Esophagus (tissue), 2 donors: ENCODE results near the gene UROS. TPM values are rescaled to one million over a fixed set of nuclear protein-coding genes. Genes with fewer than 3 reads are reported as not detected.

Experiments used
- H3K27ac ChIP-seq, 2 donors: one replicate each; pipeline ENCODE4 v1.5.1; 2013; ENCODE audit warnings: low read depth in 2 of 2, mild to moderate bottlenecking in 2 of 2, inconsistent platforms in 1 of 2, low read length in 1 of 2, moderate library complexity in 1 of 2
- H3K27me3 ChIP-seq, 2 donors: one replicate each; pipeline ENCODE4 v1.6.1; 2013; ENCODE audit warnings: low read length in 2 of 2, control low read depth in 1 of 2, mild to moderate bottlenecking in 1 of 2; ENCODE audit not compliant: insufficient read depth in 2 of 2, control insufficient read depth in 1 of 2
- H3K36me3 ChIP-seq, 2 donors: one replicate each; pipeline ENCODE4 v1.6.1; 2013; ENCODE audit warnings: low read length in 1 of 2; ENCODE audit not compliant: control insufficient read depth in 2 of 2, insufficient read depth in 2 of 2
- H3K4me1 ChIP-seq, 2 donors: one replicate each; pipeline ENCODE4 v1.6.1; 2013; ENCODE audit warnings: low read length in 1 of 2; ENCODE audit not compliant: control insufficient read depth in 2 of 2, insufficient read depth in 2 of 2
- H3K4me3 ChIP-seq, 2 donors: one replicate each; pipeline ENCODE4 v1.5.1; 2013; ENCODE audit warnings: low read length in 2 of 2, mild to moderate bottlenecking in 2 of 2, low read depth in 1 of 2, moderate library complexity in 1 of 2
- H3K9me3 ChIP-seq, 2 donors: one replicate each; pipeline ENCODE4 v1.6.1; 2013; ENCODE audit warnings: mild to moderate bottlenecking in 2 of 2, low read depth in 1 of 2, low read length in 1 of 2, moderate library complexity in 1 of 2; ENCODE audit not compliant: control insufficient read depth in 2 of 2, insufficient read depth in 1 of 2
- WGBS, 2 donors: extraction: QIAGEN DNeasy Blood & Tissue Kit; methylation state at CpG; one replicate each; pipeline ENCODE4 v1.1.7; 2013; 5-methylcytosine and 5-hydroxymethylcytosine counted together
- polyA plus RNA-seq, 2 donors: library from polyadenylated mRNA; stranded (reverse); fragments of 200-250 nt; gene quantifications; one replicate each; pipeline ENCODE4 v1.2.3, GENCODE V29; 2013
- donor health status: healthy with polysubstance abuse.
- donor health status: Bipolar disorder and iron deficiency.

The UROS gene
- polyA plus RNA-seq, 2 donors, result 16.8 to 23.6 TPM

DNA sequence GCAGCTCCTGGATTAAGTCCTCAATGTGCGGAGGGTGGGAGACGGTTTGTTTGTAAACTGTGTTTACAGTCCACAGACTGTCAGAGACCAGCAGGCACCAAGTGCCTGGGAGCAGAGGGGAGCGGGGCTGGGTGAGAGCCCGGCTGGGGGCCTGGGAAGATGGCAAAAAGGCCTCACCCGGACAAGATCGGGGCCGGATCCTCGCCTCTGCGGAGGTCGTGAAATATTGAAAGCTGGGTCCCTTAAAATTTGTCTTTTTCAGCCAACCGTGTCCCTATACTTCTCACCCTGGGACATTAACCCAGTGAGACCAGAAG, 50.2 kb downstream of the UROS start:
- 90 to 94% methylated on average over 11 of the region's 11 CpGs for WGBS, 2 donors

GRCh38 chr10:125772112-125772863, 50.8 kb downstream of the UROS start:
- Histone ChIP-seq H3K27ac (no peak overlapping the region), H3K4me1 (peaks cover 0 to 2% of the 10 kb centered on the region in 2 donors), H3K9me3 (no peaks in the 10 kb centered on the region), H3K4me3 (no peak overlapping the region), H3K27me3 (no peaks in the 10 kb centered on the region), H3K36me3 (no peaks in the 10 kb centered on the region)
- 94% methylated on average over 28 of the region's 28 CpGs for WGBS, 2 donors

More for the DNA sequence above, 50.2 kb downstream of the UROS start:
- Histone ChIP-seq H3K9me3 (no peaks in the 10 kb centered on the region), H3K36me3 (no peaks in the 10 kb centered on the region), H3K4me3 (no peak overlapping the region), H3K4me1 (peaks cover 0 to 2% of the 10 kb centered on the region in 2 donors), H3K27me3 (no peaks in the 10 kb centered on the region), H3K27ac (no peak overlapping the region)

DNA sequence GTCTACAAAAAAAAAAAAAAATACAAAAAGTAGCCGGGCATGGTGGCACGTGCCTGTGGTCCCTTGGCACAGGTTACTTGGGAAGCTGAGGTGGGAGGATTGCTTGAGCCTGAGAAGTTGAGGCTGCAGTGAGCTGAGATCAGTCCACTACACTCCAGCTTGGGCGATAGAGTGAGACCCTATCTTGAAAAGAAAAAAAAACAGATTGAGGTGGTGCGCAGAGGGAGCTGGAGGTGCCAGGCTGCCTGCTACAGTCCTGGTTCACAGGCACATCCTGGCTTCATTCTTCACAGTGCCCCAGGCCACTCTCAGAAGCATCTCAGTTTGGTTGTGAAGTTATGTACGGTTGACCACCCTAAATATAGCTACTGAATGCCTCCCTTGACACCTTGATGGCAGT, 52.2 kb downstream of the UROS start:
- no peak overlapping the region for H3K4me3 ChIP-seq
- H3K4me1 ChIP-seq, result peaks cover 0 to 2% of the 10 kb centered on the region in 2 donors

DNA sequence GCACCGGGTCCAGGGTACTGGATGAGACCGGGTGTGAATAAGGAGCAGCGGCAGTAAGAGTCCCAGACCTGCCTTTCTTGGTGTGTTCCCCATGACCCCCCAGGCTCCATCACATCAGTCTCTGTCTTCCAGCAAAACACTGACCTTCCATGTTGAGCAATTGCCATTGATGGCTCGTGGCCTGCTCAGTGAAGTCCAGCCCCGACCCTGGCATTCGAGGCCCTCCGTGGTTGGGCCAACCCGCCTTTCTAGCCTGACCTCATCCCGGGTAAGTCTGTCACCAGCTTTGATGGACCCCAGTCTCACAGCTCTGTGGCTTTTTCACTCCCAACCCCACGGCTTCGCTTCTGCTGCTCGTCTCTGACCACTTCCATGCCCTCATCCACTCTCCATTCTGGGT, 53.9 kb downstream of the UROS start:
- Histone ChIP-seq H3K9me3 (no peaks in the 10 kb centered on the region), H3K36me3 (peaks cover 0 to 2% of the 10 kb centered on the region in 2 donors), H3K27ac (no peak overlapping the region), H3K4me3 (no peak overlapping the region), H3K4me1 (peaks cover 0 to 2% of the 10 kb centered on the region in 2 donors), H3K27me3 (no peaks in the 10 kb centered on the region)
- 85 to 86% methylated on average over 12 of the region's 12 CpGs for WGBS, 2 donors

More for the DNA sequence above, 52.2 kb downstream of the UROS start:
- WGBS, 2 donors, result 89 to 91% methylated on average over 5 of the region's 5 CpGs
- Histone ChIP-seq H3K27ac (no peak overlapping the region), H3K9me3 (no peaks in the 10 kb centered on the region), H3K36me3 (no peaks in the 10 kb centered on the region), H3K27me3 (no peaks in the 10 kb centered on the region)

DNA sequence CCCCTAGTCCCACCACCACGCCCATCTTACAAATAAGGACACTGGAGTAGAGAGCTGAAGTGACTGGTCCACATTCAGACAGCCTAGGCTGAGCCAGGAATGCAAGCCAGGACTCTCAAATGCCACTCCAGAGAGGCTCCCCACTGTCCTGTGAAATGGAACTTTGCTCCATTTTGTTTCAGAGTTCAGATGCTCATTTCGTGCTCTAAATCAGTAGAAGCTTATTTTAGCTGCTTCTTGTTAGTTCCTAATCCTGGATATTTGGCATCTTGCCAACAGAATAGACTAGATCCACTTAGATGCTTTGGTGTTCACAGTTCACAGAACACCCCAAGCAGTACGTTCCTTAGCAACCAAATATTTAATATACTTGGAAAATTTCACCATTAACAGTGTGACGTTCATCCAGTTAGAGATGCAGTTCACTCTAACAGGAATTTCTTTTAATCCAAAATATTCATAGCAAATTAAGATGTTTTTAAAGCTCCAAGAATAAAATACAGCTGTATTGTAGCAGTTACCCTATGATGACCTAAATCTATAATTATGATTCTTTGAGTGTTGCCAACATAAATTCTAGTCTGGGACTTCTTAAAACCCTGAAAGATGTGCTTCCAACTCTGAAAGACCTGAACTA, 54.7 kb downstream of the UROS start:
- no peak overlapping the region for H3K4me3 ChIP-seq
- no peaks in the 10 kb centered on the region for H3K9me3 ChIP-seq
- no peaks in the 10 kb centered on the region for H3K27me3 ChIP-seq
- H3K27ac ChIP-seq, result peak overlapping the region in 1 of 2 donors; percentile 6
- peaks cover 4% of the 10 kb centered on the region in 2 donors for H3K36me3 ChIP-seq
- no peaks in the 10 kb centered on the region for H3K4me1 ChIP-seq
- WGBS, 2 donors, result 44 to 57% methylated on average over 4 of the region's 4 CpGs

DNA sequence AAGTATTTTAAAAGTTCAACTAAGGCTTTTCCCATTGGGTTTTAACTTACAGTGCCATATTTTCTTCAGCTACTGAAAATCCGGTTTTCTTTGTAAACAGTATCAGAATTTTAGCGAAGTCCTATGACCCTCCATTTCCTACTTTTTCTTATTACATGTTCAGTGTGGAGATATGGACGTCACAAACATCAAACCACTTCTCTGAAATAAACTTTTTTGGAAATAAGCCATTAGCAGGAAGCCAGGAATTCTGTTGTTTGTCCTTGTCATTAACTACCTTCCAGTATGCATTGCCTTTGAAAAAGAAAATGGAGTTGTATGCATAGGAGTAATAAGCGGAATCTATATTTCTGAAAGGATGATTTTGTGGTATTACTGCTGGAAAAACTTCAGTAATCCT, 56.5 kb downstream of the UROS start:
- 73 to 79% methylated on average over 4 of the region's 4 CpGs for WGBS, 2 donors
- Histone ChIP-seq H3K36me3 (peaks cover 4 to 8% of the 10 kb centered on the region in 2 donors), H3K27me3 (no peaks in the 10 kb centered on the region)

DNA sequence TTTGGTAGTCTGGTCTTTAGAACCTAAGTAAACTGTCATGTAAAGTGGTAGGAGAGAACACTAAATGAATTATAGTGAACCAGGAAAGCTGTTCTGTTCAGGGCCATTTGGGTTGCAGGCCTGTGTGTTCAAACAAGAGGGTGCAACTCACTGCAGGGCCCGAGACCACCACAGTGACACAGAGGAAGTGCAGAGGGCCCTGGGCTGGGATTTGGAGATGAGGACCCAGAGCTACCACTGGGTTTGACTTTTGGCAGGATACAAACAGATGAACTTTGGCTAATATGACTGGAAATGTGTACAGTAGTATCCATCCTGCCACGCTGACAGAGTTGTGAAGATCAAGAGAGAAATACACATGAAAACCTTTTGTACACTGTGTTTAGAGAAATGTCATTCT, 57.2 kb downstream of the UROS start:
- Histone ChIP-seq H3K4me3 (no peak overlapping the region), H3K9me3 (no peaks in the 10 kb centered on the region), H3K27ac (no peak overlapping the region), H3K4me1 (no peaks in the 10 kb centered on the region), H3K27me3 (no peaks in the 10 kb centered on the region), H3K36me3 (peaks cover 4 to 8% of the 10 kb centered on the region in 2 donors)
- 88 to 90% methylated on average over 2 of the region's 2 CpGs for whole genome bisulfite sequencing, 2 donors

More for the DNA sequence above, 56.5 kb downstream of the UROS start:
- Histone ChIP-seq H3K27ac (no peak overlapping the region), H3K4me1 (no peaks in the 10 kb centered on the region), H3K4me3 (no peak overlapping the region), H3K9me3 (no peaks in the 10 kb centered on the region)

DNA sequence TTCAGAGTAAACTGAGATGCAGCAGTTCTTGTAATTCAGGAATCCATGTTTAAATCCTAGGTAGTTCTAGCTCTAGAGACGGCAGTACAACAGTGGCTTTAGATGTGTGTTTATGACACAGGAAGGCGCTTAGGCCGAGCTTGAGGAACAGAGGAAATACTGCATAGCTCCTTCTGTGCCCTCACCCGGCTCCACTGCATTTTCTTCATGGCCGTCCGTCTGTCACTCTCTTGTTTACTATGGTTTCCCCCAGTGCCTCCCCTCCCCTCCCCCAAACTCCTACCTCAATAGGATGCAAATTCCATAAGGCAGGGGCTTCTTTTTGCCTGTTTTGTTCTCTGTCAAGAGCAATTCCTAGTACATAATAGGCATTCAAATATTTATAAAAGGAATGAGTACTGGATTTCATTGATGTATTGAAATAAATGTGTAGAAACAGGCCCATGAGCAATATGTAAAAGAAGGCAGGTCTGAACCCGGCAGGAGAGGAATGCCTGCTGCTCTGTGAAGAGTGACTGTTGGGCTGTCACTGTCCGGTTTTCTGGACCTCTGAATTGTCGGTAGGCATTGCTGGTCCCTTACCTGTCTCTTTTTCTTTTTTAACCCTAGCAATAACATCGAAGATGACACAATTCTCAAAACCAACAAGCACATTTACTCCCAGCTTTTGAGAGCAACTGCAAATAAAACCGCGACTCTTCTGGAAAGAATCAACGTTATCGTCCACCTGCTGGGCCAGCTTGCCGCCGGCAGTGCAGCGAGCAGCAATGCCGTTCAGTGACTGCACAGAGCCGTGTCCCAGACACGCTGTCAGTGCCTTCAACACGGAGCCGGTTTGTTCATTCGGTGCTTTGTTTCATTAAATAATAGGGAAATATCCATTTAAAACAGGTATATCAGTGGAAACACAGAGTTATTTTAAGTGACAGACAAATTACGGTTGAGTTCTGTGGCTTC, 60.1 kb downstream of the UROS start:
- no peak overlapping the region for H3K27ac ChIP-seq
- H3K9me3 ChIP-seq, result no peaks in the 10 kb centered on the region
- H3K4me1 ChIP-seq, result no peaks in the 10 kb centered on the region
- peaks cover 4 to 20% of the 10 kb centered on the region in 2 donors for H3K36me3 ChIP-seq
- WGBS, 2 donors, result 80 to 83% methylated on average over 24 of the region's 24 CpGs
- no peak overlapping the region for H3K4me3 ChIP-seq
- H3K27me3 ChIP-seq, result no peaks in the 10 kb centered on the region

DNA sequence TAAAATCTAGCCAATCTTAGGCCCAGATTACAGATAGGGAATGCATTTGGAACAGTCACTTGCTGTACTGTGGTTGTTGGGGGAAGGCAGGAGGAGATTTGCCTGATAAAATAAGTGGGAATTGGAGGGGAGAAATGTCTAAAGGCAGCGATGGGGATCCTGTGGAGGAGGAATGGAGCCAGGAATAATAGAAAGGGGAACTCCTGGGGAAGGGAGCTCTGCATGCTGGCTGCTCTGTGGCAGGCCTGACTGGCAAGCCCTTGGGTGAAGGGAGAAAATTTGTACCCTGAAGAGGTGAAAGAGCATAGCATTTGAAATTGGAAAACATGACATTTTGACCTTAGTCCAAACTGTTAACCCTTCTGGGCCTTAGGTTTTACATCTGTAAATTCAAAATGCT, 61.1 kb downstream of the UROS start:
- no peak overlapping the region for H3K4me3 ChIP-seq
- peaks cover 4 to 20% of the 10 kb centered on the region in 2 donors for H3K36me3 ChIP-seq
- H3K4me1 ChIP-seq, result no peaks in the 10 kb centered on the region
- no peaks in the 10 kb centered on the region for H3K27me3 ChIP-seq
- no peaks in the 10 kb centered on the region for H3K9me3 ChIP-seq
- H3K27ac ChIP-seq, result no peak overlapping the region
- WGBS, 2 donors, result 60 to 67% methylated on average over 1 of the region's 1 CpG
